Gastrocnemius medialis (tissue), 4 donors: Measurements from ENCODE around the gene FCRL1.

ENCODE experiments used
- CTCF ChIP-seq, 5 experiments: fragments of 450-650 bp in 3 of 5; fragments of 200-600 bp in 2 of 5; sonication (generic) in 2 of 5; IDR thresholded peaks in 4 of 5; conservative IDR thresholded peaks in 1 of 5; 1 replicate in 4 of 5; 2 replicates in 1 of 5; pipeline ENCODE4 v1.5.1; 2016 to 2019; ENCODE audit warnings: antibody characterized with exemption in 5 of 5, mild to moderate bottlenecking in 3 of 5, moderate library complexity in 3 of 5
- POLR2A ChIP-seq, 2 donors: fragments of 450-650 bp; IDR thresholded peaks; one replicate each; pipeline ENCODE4 v1.6.1; 2017; ENCODE audit warnings: antibody characterized with exemption in 2 of 2, mild to moderate bottlenecking in 2 of 2, moderate library complexity in 2 of 2

GRCh38 chr1:157751283-157751682 lies 68.6 kb downstream of the FCRL1 start:
- TF ChIP-seq POLR2A (IDR thresholded peaks at IDR 0.05) (no peak), CTCF (IDR thresholded peaks at IDR 0.05 in 4 of 5, conservative IDR thresholded peaks at IDR 0.05 in 1 of 5) (no peak)
